SH-SY5Y (cell line): ENCODE data around the gene LNP1.

ENCODE experiments used
- GATA2 ChIP-seq: IDR thresholded peaks from 2 replicates; pipeline ENCODE4 v1.6.1; 2011; ENCODE audit warnings: mild to moderate bottlenecking, low read depth, low read length
- GATA3 ChIP-seq: IDR thresholded peaks from 2 replicates; pipeline ENCODE4 v1.6.1; 2011; ENCODE audit warnings: low read depth, mild to moderate bottlenecking, low read length, moderate library complexity

DNA sequence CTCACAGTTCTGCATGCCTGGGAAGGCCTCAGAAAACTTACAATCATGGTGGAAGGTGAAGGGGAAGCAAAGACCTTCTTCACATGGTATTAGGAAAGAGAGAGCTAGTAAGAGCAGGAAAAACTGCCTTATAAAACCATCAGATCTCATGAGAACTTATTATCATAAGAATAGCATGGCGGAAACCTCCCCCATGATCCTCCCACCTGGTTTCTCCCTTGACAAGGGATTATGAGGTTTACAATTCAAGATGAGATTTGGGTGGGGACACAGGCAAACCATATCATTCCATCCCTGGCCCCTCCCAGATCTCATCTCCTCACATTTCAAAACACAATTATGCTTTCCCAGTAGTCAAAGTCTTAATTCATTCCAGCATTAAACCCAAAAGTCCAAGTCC is 56.5 kb downstream of the LNP1 start:
- TF ChIP-seq GATA2 (no peak), GATA3 (no peak)
